Measurements from ENCODE around the gene DTD1. TPM values are rescaled to one million over a fixed set of nuclear protein-coding genes. Genes with fewer than 3 reads are reported as not detected.

The DTD1 gene
- polyA plus RNA-seq, 1 of the 3 experiments (the other 2 are of a cell fraction), result 81.1 TPM

DNA sequence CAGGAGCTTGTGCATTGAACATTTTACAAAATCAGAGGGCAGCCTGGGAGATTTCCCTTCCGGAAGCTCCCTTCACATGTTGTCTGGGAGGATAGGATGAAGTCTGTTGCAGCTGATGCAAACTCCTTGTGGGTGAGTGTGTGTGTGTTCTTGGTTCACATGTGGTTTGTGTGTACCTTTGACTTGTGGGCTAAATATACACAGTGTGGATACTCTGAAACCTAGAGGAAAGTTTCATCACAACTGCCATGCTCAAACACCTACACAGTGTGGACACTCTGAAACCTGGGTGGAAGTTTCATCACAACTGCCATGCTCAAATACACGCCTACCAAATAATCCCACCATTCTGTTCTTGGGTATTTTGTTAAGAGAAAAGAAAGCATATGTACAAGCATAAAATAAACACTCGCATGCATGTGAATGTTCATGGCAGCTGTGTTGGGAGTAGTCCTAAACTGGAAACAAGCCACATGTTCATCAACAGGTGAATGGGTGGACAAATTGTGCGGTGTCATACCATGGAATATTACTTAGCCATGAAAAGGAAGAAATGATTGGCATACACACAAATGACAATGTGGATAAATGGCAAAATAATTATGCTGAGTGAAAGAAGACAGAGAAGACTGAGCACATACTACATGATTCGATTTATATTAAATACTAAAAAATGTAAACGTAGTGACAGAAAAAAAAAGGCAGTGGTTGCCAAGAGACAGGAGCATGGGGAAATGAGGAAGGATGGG lies 227.5 kb downstream of the DTD1 start:
- Histone ChIP-seq H3K9me2 (no peaks in the 10 kb centered on the region), H3K4me1 (ENCODE audit: control insufficient read depth in 1 of 2, insufficient read depth in 2 of 2, low read depth in 1 of 2, low read length in 1 of 2) (no peaks in the 10 kb centered on the region), H3K27me3 (ENCODE audit: insufficient read depth) (no peaks in the 10 kb centered on the region; the same call in 1 of the 2 replicates), H3K27ac (ENCODE audit: low read depth in 2 of 2, low read length in 1 of 2) (no peak overlapping the region), H3K79me2 (ENCODE audit: insufficient read depth) (no peaks in the 10 kb centered on the region), H3K9me3 (no peaks in the 10 kb centered on the region), H2AFZ (ENCODE audit: low read depth) (no peak overlapping the region), H3K4me2 (no peak overlapping the region), H3K9ac (no peak overlapping the region), H3F3A (replicated peaks; ENCODE audit: insufficient read depth) (no peaks in the 10 kb centered on the region), H4K20me1 (ENCODE audit: insufficient read depth) (no peaks in the 10 kb centered on the region), H3K36me3 (replicated peaks in 1 of 2; ENCODE audit: control insufficient read depth in 1 of 2, insufficient read depth in 2 of 2, low read length in 1 of 2) (no peaks in the 10 kb centered on the region), H3K4me3 (ENCODE audit: low read depth in 2 of 2, low read length in 1 of 2) (no peak overlapping the region)
- TF ChIP-seq GATA2 (CRISPR knock-in tag; IDR thresholded peaks at IDR 0.05), result no peak
- TF ChIP-seq FOSL2 (IDR thresholded peaks at IDR 0.05; ENCODE audit: borderline replicate concordance, low read depth), result no peak
- TF ChIP-seq ELF1 (IDR thresholded peaks at IDR 0.05), result no peak
- no peak for TF ChIP-seq SIN3A (IDR thresholded peaks at IDR 0.05; ENCODE audit: borderline replicate concordance, low read depth, low read length)
- TF ChIP-seq TEAD4 (IDR thresholded peaks at IDR 0.05; ENCODE audit: borderline replicate concordance, insufficient read depth), result no peak
- TF ChIP-seq TAF1 (IDR thresholded peaks at IDR 0.05; ENCODE audit: borderline replicate concordance, low read depth, low read length), result no peak
- TF ChIP-seq FOXM1 (IDR thresholded peaks at IDR 0.05; ENCODE audit: low read depth), result no peak
- no peak for TF ChIP-seq RXRA (IDR thresholded peaks at IDR 0.05; ENCODE audit: borderline replicate concordance, low read depth)
- TF ChIP-seq EP300 (IDR thresholded peaks at IDR 0.05; ENCODE audit: borderline replicate concordance in 1 of 2, low read depth in 1 of 2, low read length in 1 of 2), result no peak
- TF ChIP-seq POLR2AphosphoS5 (IDR thresholded peaks at IDR 0.05; ENCODE audit: low read depth, low read length), result no peak
- TF ChIP-seq MXI1 (IDR thresholded peaks at IDR 0.05; ENCODE audit: low read depth, low read length), result no peak
- TF ChIP-seq, protein P1, sequence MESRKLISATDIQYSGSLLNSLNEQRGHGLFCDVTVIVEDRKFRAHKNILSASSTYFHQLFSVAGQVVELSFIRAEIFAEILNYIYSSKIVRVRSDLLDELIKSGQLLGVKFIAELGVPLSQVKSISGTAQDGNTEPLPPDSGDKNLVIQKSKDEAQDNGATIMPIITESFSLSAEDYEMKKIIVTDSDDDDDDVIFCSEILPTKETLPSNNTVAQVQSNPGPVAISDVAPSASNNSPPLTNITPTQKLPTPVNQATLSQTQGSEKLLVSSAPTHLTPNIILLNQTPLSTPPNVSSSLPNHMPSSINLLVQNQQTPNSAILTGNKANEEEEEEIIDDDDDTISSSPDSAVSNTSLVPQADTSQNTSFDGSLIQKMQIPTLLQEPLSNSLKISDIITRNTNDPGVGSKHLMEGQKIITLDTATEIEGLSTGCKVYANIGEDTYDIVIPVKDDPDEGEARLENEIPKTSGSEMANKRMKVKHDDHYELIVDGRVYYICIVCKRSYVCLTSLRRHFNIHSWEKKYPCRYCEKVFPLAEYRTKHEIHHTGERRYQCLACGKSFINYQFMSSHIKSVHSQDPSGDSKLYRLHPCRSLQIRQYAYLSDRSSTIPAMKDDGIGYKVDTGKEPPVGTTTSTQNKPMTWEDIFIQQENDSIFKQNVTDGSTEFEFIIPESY (IDR thresholded peaks at IDR 0.05; ENCODE audit: borderline replicate concordance, low read depth), result no peak
- TF ChIP-seq, protein P2, sequence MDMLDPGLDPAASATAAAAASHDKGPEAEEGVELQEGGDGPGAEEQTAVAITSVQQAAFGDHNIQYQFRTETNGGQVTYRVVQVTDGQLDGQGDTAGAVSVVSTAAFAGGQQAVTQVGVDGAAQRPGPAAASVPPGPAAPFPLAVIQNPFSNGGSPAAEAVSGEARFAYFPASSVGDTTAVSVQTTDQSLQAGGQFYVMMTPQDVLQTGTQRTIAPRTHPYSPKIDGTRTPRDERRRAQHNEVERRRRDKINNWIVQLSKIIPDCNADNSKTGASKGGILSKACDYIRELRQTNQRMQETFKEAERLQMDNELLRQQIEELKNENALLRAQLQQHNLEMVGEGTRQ (IDR thresholded peaks at IDR 0.05; ENCODE audit: borderline replicate concordance, low read depth, low read length), result no peak
- TF ChIP-seq, protein P3, sequence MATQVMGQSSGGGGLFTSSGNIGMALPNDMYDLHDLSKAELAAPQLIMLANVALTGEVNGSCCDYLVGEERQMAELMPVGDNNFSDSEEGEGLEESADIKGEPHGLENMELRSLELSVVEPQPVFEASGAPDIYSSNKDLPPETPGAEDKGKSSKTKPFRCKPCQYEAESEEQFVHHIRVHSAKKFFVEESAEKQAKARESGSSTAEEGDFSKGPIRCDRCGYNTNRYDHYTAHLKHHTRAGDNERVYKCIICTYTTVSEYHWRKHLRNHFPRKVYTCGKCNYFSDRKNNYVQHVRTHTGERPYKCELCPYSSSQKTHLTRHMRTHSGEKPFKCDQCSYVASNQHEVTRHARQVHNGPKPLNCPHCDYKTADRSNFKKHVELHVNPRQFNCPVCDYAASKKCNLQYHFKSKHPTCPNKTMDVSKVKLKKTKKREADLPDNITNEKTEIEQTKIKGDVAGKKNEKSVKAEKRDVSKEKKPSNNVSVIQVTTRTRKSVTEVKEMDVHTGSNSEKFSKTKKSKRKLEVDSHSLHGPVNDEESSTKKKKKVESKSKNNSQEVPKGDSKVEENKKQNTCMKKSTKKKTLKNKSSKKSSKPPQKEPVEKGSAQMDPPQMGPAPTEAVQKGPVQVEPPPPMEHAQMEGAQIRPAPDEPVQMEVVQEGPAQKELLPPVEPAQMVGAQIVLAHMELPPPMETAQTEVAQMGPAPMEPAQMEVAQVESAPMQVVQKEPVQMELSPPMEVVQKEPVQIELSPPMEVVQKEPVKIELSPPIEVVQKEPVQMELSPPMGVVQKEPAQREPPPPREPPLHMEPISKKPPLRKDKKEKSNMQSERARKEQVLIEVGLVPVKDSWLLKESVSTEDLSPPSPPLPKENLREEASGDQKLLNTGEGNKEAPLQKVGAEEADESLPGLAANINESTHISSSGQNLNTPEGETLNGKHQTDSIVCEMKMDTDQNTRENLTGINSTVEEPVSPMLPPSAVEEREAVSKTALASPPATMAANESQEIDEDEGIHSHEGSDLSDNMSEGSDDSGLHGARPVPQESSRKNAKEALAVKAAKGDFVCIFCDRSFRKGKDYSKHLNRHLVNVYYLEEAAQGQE (IDR thresholded peaks at IDR 0.05; ENCODE audit: low read depth, low read length), result no peak
- TF ChIP-seq MEF2A (IDR thresholded peaks at IDR 0.05; ENCODE audit: borderline replicate concordance, low read depth), result no peak
- no peak for TF ChIP-seq NFIC (IDR thresholded peaks at IDR 0.05; ENCODE audit: borderline replicate concordance)
- TF ChIP-seq EZH2phosphoT487 (IDR thresholded peaks at IDR 0.05; ENCODE audit: borderline replicate concordance, low read depth), result no peak
- no peak for TF ChIP-seq RCOR1 (IDR thresholded peaks at IDR 0.05; ENCODE audit: low read length)
- ChIA-PET CTCF (no interaction called here), POLR2A (no interaction called here)
- DNase-seq, result no peak
- 26% methylated on average over 6 of the region's 6 CpGs for WGBS (ENCODE audit: low lambda C conversion rate)
